T-helper 1 cell treated with Interleukin-12 subunit alpha and Interleukin-12 subunit beta and Interleukin-4 antibody, amounts not matched to agents 30 ng/mL and 1 ng/mL, for 36 hours (primary cell): ENCODE results near the gene LMX1A. TPM values are rescaled to one million over a fixed set of nuclear protein-coding genes. Genes with fewer than 3 reads are reported as not detected.

Source experiments
- intact Hi-C: fragments of 100-400 bp; cut with micrococcal nuclease; formaldehyde crosslinking; loops from one replicate; pipeline ENCODE4 v1.15.1; 2024
- total RNA-seq: library from RNA; stranded (reverse); gene quantifications from 2 replicates; pipeline ENCODE4 v1.2.3, GENCODE V29; 2022

LMX1A gene
- total RNA-seq, 1 donor from 2014 or later, result not detected

DNA sequence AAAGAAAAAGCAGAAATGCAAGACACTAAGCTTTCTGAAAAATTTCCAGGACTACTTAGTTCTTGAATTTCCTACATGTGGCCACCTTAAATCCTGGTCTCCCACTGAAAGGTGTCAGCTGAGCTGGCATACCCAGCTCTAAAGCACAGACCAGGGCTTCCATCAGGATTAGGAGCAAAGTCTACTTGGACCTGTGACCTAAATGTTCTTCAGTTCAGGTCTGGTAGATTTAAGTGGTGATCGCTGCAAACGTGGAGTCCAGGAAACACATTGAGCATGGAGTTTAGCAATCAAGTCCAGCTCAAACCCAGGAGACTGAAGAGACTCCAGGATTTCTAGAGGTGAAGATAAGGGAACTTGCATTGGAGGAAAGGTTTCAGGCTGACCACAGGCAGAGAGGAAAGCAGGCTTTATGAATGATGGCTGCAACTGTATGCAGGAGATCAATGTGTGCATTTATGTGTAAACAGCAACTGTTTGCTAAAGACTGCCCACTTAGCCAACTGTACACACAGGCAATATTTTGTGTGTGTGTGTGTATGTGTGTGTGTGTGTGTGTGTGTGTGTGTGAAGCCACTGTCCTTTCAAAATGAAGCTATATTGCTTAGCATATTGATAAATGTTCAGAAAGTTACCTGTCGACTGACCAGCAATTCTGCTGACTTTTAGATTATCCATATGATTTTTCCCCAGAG is 75.2 kb downstream of the LMX1A start:
- intact Hi-C loops, result no loop called here

DNA sequence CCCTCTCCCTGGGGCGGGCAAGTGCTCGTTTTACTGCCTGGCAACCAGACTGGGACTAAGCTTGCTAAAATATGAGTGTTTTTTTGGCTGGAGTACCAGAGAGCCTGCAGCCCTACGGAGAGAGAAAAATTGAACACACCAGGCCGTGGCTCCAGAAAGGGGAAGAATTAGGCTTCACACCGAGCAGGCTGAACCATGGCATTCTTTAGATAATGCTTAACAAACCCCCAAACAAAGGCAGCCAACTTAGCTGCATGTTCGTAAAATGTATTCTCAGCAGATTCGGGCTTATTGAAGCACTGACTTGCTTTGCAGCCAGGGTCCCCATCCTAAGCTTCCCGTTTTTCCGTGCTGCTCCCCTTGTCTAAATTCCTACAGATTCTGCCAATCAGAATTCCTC is 76.6 kb downstream of the LMX1A start:
- intact Hi-C loops, result no loop called here

DNA sequence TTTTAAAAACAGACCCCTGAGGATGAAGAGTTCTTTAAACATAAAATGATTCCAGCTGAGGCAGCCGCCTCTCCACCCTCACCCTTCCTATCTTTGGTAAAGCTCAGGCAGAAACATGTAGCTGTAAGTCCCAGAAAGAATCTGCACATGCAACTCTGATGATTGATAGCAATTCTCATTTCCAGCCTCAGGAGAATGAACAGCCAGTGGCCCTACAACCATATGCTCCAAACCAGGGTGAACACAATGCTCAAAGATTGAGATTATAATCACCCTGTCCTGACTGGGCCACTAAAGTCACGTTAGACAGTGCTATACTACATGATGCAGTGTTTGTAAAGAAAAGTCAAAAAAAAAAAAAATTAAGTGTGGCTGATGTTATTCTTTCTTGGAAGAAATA is 80.2 kb downstream of the LMX1A start:
- intact Hi-C loops, result no loop called here

DNA sequence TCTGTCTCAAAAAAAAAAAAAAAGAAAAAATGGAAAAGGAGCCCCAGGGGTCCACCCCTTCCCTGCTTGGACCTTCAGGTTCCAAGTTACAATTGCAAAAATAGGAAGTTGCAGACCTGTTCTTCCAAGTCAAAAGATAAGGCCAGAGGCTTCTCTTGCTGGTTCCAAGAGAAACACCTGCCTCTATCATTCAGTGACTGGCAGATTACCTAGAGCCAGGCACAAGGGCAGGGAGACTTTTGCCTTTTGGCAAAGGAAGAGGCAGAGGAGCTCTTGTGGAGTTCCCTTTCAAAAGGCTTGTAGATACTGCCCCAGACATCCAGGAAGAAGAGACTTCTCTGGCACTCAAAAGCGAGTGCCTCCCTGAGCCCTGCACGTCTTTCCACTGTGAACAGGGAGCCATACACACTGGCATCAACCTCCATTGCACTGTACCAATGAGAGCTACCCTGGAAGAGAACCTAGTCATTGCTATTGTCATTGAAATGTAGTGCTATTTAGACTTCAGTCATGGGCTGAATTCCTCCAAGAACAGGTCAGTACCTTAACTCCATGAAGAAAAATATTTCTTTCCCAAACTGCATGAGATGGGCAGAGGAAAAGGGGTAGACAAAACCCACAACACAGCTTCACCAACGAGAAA is 91.2 kb downstream of the LMX1A start:
- intact Hi-C loops, result no loop called here

DNA sequence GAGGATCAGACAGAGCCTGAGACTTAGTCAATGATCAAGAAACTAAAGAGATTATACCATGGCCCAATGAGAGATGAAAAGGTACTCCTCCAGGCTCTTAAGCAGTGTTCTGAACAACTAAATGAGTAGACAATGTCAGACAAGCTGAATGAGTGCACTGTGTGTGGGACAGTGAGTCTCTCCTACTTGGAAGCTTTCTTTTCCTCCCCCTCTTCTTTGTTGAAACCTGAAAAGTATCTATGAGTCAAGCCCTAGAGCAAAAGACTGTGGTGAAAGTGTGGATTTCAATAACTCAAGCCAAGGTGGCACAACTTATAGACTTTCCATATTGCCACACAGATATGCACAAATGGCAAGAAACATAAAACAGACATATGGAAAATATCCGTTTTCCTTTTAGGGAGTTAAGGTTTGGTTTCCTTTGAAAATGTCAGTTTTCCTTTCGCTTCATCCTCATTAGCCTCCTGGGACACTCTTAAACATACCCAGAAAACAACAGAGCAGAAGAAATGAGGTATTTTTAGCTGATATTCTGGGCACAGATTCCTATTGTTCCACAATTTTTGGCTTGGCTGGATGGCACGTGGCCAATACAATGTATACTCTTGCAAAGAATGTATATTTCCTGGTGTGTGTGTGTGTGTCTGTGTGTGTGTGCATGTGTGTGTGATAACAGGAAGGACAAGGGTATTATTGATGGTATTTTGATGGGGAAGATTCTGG is 96.6 kb downstream of the LMX1A start:
- intact Hi-C loops, result loop anchor here (5.0 kb wide), 1 partner anchor 107 kb away; no protein-coding TSS in a partner anchor

DNA sequence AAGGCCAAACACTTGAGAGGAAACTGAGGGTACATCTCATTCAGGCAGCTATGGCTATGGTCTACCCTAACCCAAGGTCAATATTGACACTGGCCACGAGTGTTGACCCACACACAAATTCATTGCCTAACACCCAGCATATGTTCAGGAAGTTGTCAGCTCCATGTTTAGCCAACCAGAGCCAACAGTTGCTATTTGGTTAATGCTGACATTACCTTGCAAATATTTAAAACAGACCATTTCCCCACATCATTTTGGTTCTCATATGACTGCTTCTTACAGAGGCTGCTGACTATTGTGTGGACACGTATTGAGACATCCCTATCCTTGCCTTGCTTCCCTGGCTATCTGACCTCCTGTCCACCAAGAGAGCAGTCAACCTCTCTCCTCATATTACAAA is 97.3 kb downstream of the LMX1A start:
- intact Hi-C loops, result loop anchor here (5.0 kb wide), 1 partner anchor 108 kb away; no protein-coding TSS in a partner anchor

DNA sequence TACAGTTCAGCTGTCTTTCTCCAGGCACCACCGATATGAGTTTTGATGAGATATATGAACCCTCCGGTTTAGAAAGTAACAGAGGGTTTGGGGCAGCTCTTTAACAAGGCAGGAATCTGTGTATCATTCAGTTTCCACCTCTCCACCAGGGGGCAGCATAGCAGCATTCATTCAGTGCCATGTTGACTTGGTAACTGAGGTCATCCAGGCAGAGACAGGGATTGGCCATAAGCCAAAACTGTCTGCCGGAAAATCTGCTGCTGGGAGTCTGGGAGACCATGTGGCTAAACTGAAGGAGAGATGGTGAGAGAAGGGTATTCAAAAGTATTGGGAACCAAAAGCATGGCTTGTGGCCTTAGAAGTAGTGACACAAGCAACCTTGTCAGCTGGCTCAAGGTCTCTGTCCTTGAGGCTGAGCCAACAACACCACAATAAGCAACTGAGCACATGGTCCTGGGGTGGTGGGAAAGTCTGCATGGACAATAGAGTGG is 98.5 kb downstream of the LMX1A start:
- intact Hi-C loops, result loop anchor here (1.0 to 5.0 kb wide), 2 partner anchors 109 to 335 kb away; no protein-coding TSS in a partner anchor

DNA sequence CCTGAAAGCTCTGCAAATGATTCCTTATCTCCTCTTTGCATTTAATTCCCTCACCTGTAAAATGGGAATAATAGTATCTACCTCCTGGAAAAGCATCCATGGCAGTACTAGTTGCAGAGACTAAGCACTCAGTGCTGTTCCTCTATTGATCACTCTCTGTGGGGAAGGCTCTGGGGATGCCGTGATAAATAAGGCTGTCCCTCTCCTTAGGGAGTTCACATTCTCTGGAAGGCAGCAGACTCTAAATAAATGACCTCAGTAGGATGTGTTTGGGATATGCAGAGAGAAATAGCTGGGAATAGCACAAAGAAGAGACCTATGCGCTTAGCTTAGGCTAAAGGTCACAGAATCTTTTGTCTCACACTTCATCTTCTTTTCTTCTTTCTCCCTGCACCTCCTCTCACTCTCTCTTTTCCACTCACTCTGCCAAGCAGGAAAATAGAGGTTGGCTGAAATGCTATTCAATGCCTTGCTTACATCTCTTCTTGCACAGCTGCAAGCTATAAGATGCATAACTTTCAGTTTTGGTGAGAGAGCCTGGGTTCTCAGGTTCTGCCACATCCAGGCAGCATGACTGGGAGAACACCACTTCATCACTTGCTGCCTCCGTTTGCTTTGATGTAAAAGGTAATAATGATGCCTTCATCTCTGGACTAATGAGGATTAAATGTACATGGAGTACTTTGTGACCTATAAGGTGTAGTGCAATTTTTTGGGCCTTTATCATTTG is 101.5 kb downstream of the LMX1A start:
- intact Hi-C loops, result loop anchor here (5.0 kb wide), 1 partner anchor 112 kb away; no protein-coding TSS in a partner anchor

DNA sequence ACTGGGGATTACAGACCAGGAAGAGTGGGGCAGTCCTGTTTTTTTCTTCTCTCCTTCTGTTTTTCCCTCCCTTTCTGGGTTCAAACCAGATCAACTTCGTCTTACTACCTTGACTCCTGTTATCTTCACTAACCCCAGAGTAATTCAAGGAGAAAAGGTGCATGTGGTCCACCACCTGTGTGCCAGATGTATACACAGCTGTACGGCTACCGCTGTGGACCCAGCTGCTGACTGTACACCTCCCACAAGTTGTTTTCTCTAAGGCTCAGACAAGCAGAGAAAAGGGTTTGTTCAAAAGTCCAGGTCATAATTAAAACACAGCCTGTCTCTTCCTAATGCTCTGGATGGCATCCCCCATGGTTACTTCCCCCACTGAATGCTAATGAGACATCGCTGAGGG is 102.1 kb downstream of the LMX1A start:
- intact Hi-C loops, result no loop called here

DNA sequence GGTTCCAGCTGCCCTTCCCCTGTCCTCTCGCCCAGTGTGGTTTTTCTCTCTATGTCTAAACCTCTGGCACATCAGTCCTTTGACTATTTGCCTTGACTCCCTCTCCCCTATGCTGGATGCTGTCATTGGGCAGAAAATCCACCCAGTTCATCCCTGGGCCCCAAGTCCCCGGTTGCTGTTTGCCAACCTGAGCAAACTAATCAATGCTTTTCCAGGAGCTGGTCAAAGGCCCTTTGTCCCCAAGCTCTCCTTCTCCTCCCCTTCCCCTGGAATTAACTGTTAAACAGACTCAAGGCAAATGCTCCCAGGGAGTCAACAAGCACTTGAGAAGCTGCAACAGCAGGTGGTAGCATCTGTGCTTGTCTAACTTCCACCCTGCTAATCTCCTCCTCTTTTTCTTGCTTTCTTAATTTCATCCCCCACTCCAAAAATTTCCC is 102.7 kb downstream of the LMX1A start:
- intact Hi-C loops, result no loop called here

DNA sequence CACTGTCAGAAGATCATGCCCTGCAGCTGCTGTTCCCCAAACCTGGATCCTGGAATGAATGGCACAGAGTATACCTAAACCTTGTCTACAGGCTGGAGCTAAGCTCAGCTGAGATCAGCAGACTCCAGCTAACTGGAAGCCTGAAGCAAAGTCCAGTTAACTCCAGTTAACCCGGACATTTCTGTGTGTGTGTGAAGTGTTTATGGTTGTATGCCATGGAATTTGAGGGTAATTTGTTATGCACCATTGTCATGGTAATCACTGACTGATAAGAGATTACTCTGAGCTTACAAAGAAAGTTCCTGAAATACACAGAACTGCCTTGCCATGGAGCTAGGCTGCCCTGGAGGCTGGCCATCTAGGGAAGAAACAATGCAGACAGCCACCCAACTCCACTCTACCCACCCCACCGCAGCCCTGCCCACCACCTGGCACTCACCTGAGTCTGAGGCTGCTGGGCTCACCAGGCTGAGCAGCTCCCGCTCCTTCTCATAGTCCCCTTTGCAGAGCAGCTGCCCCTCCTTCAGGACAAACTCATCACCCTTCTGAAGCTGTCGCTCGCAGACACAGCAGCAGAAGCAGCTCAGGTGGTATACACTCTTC is 107.4 kb downstream of the LMX1A start:
- intact Hi-C loops, result no loop called here

DNA sequence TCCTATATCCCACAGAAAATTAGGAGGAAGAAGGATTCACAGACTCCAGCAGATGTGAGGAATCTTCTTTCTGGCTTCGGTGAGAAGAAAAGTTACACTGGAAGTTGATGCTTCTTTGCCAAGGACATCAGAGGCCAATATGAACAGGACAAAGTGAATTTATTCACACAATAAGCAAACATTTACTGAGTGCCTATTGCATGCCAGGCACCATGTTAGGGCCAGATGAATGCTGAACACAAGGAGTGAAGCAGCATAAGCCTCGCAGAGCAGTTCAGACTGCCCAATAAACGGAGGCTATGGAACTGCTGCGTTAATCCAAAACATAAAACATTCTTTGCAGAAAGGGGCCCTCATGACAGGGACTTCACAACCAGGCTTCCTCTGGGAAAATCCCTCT is 114.6 kb downstream of the LMX1A start:
- intact Hi-C loops, result no loop called here

DNA sequence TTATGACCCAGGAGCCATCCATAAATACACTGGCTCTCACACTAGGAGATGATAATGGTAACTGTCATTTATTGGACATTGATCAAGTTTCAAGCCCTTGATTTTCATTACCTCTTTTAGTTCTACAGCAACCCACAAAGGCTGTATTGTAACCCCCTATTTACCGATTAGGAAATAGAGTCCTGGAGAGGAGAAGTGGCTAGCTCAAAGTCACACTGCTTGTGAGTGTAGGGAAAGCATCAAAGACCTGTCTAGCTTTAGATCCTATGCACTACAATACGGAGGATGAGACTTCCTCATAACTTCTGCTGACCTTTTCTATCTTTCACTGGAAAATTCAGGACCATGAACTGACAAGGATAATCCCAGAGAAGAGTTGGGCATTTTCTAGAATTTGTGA is 115.2 kb downstream of the LMX1A start:
- intact Hi-C loops, result no loop called here

DNA sequence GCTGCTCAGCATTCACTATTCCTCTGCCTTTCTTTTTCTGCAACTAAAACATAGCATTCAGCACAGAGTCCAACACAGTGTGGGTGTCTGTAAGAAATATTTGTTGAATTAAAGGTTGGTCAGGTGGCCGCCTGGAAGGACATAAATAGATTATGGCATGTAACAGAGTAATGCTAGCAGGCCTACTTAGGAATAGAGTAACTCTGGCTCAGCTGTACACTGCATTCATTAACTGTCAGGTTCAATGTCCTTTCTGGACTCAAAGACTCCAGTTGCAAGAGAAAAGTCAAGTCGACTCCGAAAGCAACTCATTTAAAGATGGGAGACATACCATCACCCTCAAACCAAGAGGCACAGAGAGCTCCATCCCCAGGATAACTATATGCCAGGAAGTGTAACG is 116.0 kb downstream of the LMX1A start:
- intact Hi-C loops, result no loop called here

DNA sequence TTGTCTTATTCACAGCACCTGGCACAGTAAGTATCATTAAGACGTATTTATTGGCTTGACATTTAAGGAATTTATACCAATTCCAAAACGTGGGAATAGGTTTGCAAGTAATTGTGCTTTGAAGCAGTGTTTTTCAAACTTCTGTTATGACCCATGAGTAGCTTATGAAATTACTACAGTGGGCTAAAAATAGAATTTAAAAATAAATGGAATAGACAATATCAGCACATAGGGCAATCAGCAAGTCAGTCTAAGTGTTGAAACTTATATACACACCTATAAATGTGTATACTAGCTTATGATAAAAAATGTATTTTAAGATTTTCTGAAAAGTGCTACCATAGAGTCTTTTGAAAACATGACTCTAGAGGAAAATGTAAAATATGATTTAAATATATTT is 116.6 kb downstream of the LMX1A start:
- intact Hi-C loops, result no loop called here

DNA sequence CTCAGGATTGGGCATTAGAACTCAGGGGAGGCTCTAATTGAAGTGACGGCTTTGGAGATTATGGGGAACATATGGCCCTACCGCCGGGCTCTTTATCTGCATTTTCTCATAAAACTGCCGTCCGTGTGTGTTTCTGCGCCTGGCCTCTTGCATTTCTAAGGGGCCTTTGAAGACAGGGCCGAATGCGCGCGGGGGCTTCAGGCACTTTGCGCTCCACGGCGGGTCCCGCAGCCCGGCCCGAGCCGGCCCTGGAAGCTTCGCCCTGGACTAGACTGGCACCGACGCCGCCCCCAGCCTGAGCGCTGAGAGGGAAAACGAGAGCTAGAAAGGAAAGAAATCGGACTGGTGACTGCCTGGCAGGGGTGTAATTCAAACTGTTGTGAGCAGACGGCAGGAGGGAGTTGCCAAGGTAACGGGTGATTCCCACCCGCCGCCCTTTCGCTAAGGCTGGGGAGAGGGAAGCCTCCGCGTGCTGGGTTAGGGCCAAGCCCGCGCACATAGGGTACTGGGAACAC is 120.7 kb downstream of the LMX1A start:
- intact Hi-C loops, result no loop called here

DNA sequence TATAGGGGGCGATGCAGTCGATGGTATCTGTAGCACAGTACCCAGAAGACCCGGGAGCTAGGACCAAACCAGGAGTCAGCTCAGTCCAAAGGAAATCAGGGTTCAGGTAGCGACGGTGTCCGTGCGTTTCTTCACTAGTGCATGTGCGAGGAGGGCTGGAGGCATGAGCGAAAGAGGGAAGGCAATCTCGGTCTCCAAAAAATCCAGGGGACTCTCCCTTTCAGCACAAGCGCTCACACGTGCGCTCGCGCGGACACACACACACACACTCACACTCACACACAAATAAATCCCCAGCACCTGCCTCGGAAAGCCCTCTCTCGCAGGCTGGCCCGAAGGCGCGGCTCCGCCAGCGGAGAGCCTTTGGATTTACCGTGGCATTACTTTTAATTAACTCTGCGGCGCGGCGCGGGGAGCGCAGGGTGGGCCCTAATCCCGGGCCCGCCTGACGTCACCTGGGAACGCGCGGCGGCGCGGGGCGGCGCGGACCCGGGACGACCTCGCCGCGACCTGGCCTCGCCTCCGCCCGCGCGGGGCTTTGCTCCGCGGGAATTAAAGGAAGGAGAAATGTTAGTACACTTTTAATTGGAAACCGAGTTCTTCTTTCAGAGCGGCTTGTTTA is 121.2 kb downstream of the LMX1A start:
- intact Hi-C loops, result no loop called here

DNA sequence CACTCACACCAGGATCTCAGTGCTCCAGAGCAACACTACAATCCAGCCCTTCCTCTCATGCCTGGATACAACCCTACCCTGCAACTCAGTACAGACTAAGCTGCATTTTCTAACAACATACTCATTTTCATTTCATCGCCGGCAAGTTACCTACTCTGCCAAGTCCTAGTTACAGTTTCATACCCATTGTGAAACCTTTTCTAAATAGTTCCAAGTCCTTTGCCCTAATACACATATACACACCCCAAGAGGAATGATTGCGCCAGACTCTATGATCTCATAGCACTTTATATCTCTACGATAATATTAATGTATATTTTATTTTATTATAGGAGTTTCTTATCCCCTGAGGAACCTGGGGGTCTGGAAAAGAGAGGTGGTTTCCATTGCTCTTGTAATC is 122.4 kb downstream of the LMX1A start:
- intact Hi-C loops, result no loop called here

DNA sequence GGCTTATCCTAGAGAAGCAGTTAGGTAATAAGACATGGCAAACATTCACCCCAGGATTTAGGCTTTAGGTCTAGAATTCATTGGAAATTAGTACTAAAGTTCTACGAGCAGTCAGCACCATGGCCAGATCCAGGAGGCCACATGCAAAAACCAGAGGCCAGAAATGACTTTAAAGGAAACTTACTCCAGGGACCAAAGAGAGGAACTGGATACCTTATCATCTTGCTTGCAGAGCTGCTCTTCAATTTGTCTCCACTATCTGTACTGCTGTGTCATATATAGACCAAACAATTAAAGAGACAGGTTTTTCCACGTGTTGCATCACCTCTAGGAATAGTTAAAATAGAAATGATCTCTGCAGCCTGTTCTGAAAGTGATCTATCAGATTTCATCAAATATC is 127.8 kb downstream of the LMX1A start:
- intact Hi-C loops, result no loop called here

DNA sequence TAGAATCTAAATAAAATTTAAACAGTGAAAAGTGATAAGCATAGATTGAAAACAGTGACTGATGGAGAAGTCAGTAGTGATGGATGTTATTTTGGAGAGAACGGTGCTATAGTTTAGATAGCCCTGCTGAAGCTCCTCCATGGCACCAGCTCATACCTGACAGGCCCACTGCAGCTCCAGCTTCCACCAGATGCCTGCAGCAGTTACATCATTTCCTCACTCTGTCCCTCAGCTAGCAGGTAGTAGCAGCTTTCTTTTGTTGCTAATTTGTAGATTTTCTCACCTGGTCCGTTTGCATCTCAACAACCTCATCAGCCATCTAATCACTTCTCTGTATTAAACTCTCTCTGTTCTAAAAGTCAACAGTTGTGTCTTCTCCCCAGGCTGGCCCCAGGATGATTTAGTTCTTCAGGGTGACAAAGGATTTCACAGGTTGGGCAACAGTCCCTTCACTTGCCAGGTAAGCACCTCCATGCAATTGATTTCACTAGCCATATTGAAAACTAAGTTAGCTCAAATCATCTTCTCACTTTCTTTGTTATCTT is 128.3 kb downstream of the LMX1A start:
- intact Hi-C loops, result no loop called here
